Smooth muscle cell of the coronary artery (primary cell): Measurements from ENCODE around the gene NTNG2. TPM values are rescaled to one million over a fixed set of nuclear protein-coding genes. Genes with fewer than 3 reads are reported as not detected.

Source experiments
- total RNA-seq: library from RNA; depleted of rRNA; stranded (reverse); fragments of >200 nt; gene quantifications from 2 replicates; pipeline ENCODE4 v1.2.3, GENCODE V29; 2014; ENCODE audit warnings: low replicate concordance

Gene NTNG2, protein sequence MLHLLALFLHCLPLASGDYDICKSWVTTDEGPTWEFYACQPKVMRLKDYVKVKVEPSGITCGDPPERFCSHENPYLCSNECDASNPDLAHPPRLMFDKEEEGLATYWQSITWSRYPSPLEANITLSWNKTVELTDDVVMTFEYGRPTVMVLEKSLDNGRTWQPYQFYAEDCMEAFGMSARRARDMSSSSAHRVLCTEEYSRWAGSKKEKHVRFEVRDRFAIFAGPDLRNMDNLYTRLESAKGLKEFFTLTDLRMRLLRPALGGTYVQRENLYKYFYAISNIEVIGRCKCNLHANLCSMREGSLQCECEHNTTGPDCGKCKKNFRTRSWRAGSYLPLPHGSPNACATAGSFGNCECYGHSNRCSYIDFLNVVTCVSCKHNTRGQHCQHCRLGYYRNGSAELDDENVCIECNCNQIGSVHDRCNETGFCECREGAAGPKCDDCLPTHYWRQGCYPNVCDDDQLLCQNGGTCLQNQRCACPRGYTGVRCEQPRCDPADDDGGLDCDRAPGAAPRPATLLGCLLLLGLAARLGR
- 1.5 and 2.1 TPM in 2 replicates for total RNA-seq

DNA sequence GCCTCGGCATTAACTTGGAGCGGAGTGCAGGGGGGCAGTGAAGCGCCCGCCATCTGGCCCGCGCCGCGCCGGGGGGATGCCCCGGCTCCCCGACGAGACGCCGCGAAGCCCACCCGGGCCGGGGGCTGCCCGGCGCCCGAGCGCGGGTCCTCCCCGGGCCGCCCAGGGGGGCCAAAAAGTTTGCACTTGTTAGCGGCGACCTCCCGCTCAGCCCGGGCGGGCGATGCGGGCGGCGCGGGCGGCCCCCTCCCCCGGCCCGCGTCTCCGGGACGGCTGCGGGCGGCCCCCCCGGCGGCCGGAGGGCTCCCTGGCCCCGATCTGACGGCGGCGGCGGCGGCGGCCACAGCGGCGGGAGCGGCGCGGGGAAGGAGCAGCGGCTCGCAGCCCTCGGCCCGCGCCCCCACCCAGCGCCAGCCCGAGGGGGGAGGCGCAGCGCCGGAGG is at the start of gene NTNG2:
NTNG2 (plus strand) TSS at position 316 of the 442 bp plus-strand sequence. CDS start 4,774 bp downstream, outside the sequence.

Other genes with a start within 250 kb of the NTNG2 start
- gene MED27, start 82.2 kb upstream of the NTNG2 start, total RNA-seq, result 8.0 and 17.3 TPM in 2 replicates
- gene SETX, start 192.9 kb downstream of the NTNG2 start, total RNA-seq, result 46.5 and 61.0 TPM in 2 replicates
- gene TTF1, start 244.8 kb downstream of the NTNG2 start, total RNA-seq, result 8.4 and 8.5 TPM in 2 replicates
- not detected in 2 replicates for gene CFAP77, start 248.2 kb downstream of the NTNG2 start, total RNA-seq